HG02759 (cell line): ENCODE data around the gene IER3.

Source experiments
- ATAC-seq: cut with Tn5 transposase; IDR thresholded peaks from one replicate; pipeline ENCODE4 v1.9.1; 2021; ENCODE audit warnings: mild to moderate bottlenecking, moderate library complexity; ENCODE audit not compliant: unreplicated experiment

Gene IER3

GRCh38 chr6:30709101-30709868, 35.1 kb downstream of the IER3 start:
- ATAC-seq = no peak

- ATAC-seq = no peak
Observed at GRCh38 chr6:30707281-30707850, 37.0 kb downstream of the IER3 start.

- ATAC-seq = no peak
Observed at GRCh38 chr6:30705620-30706019, 38.7 kb downstream of the IER3 start.

GRCh38 chr6:30703821-30704220, 40.5 kb downstream of the IER3 start:
- no peak for ATAC-seq

- ATAC-seq = no peak
Observed at GRCh38 chr6:30703011-30703410, 41.3 kb downstream of the IER3 start.

GRCh38 chr6:30700340-30700739, 44.0 kb downstream of the IER3 start:
- no peak for ATAC-seq

GRCh38 chr6:30696432-30696831, 47.9 kb downstream of the IER3 start:
- ATAC-seq = no peak
